GM18526 (cell line): Measurements from ENCODE around the gene VCL.

Source experiments
- POLR2A ChIP-seq: IDR thresholded peaks from 3 replicates; pipeline ENCODE4 v1.6.1; 2011; ENCODE audit not compliant: insufficient read length; ENCODE audit errors: extremely low read depth

VCL gene

DNA sequence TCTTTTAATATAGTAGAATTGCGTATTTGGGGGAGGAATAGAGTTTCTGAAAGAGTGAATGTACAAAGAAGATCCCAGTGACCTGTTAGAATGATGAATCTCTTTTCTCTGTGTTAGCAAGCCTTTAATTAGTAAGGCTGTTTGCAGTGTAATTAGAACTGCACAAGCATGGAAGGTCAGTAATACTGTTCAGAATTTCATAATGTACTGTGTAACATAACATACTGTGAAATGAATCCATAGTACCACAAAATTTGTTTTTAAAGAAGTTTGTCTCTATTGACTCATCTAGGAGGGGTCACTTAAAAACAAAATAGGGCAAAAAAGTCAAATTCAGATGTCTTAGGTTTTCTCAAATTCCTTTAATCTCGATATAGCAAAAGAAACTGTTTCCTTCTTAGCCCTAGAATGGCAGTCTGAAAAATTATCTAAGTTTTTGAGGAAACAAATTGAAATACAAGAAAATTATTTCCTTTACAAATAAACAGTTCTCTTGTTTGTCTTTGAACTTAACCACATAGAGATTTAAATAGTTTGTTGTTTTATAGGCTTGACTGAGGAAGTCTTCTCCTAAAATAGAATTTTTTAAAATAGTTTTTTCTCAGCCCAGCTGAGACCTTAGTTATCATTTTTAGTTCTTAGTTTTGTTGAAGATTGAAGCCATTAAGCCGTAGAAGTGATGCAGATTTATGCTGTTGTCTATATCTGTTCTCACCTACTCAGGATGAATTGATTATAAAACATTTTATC, 165.6 kb downstream of the VCL start:
- TF ChIP-seq POLR2A = no peak

DNA sequence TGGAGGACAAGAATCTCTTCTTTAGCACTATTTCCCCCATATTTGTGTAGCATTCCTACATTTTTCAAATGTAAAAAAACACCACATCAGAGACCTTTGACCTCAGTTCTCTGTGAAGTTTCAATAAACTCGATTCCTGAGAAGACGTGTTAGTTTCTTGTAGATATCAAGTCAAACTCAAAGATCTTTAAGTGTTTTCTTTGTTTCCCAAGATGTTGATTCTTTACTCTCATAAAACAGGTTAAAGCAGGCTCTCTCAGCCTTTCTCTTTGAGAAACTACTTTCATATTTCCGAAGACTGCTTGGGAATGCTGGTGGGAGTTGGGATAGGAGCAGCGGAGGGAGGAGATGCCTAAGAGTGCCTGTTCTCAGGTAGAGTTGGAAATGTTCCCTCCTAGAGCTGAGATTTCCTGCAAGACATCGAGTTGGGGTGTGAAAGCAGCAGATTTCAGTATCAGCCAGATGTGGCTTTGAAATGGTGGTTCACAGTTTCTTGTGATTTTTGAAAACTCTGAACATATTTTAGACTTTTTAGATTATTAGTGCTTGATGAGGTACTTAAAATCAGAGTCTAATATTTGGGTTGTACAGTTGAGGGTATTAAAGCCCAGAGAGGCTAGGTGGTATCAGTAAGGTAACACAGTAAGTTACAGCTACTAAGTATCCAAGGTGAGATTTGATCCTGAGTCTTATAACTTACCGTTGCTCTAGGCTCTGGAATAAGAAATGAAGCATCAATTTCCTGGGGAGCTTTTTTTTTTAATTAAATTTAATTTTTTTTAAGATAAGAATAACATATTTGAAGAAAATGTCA, 167.0 kb downstream of the VCL start:
- no peak for TF ChIP-seq POLR2A

GRCh38 chr10:74165530-74165901, 167.6 kb downstream of the VCL start:
- TF ChIP-seq POLR2A = no peak

DNA sequence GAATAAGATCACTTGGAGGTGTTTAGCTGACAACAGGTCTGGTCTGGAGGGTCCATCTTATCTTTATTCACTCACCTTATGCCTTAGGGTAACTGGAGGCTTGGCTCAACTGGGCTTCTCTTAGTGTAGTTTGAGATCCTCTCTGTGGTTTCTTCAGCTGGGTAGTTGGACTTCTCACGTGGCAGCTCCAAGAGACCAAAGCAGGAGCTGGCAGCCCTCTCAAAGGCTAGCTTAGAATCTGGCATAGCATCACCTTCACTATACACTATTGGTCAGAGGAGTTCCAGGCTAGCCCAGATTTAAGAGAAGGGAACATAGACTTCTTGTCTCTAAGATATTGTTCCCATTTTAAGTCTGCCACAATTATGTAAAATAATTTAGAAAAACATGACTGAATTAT, 169.5 kb downstream of the VCL start:
- no peak for TF ChIP-seq POLR2A
